HepG2 (cell line): ENCODE measurements around the gene SLC1A2. TPM values are rescaled to one million over a fixed set of nuclear protein-coding genes. Genes with fewer than 3 reads are reported as not detected.

Experiments
- CEBPB ChIP-seq: IDR thresholded peaks from 2 replicates; pipeline ENCODE4 v1.6.1; 2011; ENCODE audit warnings: low read depth, low read length, improper control_type of control experiment, borderline replicate concordance
- DBP ChIP-seq: sonication (generic); formaldehyde crosslinking; IDR thresholded peaks from 2 replicates; pipeline ENCODE4 v1.4.0; 2020; ENCODE audit warnings: missing genetic modification reagents; ENCODE audit errors: not compliant biosample characterization
- ETS1 ChIP-seq: sonication (generic); formaldehyde crosslinking; IDR thresholded peaks from 2 replicates; pipeline ENCODE4 v1.4.0; 2020; ENCODE audit warnings: missing genetic modification reagents
- FOSL1 ChIP-seq: sonication (generic); formaldehyde crosslinking; IDR thresholded peaks from 2 replicates; pipeline ENCODE4 v1.9.0; 2021; ENCODE audit warnings: missing genetic modification reagents, borderline replicate concordance
- HDAC2 ChIP-seq: sonication (generic); formaldehyde crosslinking; IDR thresholded peaks from 2 replicates; pipeline ENCODE4 v1.4.0; 2020; ENCODE audit warnings: missing genetic modification reagents
- NPAS2 ChIP-seq: sonication (generic); formaldehyde crosslinking; IDR thresholded peaks from 2 replicates; pipeline ENCODE4 v1.8.0; 2022; ENCODE audit warnings: mild to moderate bottlenecking, missing genetic modification reagents, borderline replicate concordance
- ZBTB40 ChIP-seq, 2 experiments: fragments of 450-650 bp in 1 of 2; sonication (generic) in 1 of 2; formaldehyde crosslinking in 1 of 2; IDR thresholded peaks; 2 replicates each; pipeline versions ENCODE4 v1.6.1 to v1.8.0; 2016 to 2022; ENCODE audit warnings: antibody characterized with exemption in 1 of 2, mild to moderate bottlenecking in 1 of 2, missing genetic modification reagents in 1 of 2
- ZMYM2 ChIP-seq: sonication (generic); formaldehyde crosslinking; IDR thresholded peaks from 2 replicates; pipeline ENCODE4 v1.8.0; 2022; ENCODE audit warnings: mild to moderate bottlenecking, missing genetic modification reagents
- ZNF362 ChIP-seq: sonication (generic); formaldehyde crosslinking; IDR thresholded peaks from 2 replicates; pipeline ENCODE4 v1.4.0; 2020; ENCODE audit warnings: missing genetic modification reagents, mild to moderate bottlenecking, borderline replicate concordance
- ZNF644 ChIP-seq: IDR thresholded peaks from 2 replicates; pipeline ENCODE4 v1.6.1; 2016; ENCODE audit warnings: low read depth
- ZNF761 ChIP-seq: sonication (generic); formaldehyde crosslinking; conservative IDR thresholded peaks from 2 replicates; pipeline ENCODE4 v1.4.0; 2020; ENCODE audit warnings: mild to moderate bottlenecking, missing genetic modification reagents
- ZNF841 ChIP-seq: sonication (generic); formaldehyde crosslinking; IDR thresholded peaks from 2 replicates; pipeline ENCODE4 v1.8.1; 2023; ENCODE audit warnings: missing genetic modification reagents, borderline replicate concordance
- polyA plus RNA-seq, 8 experiments: library from polyadenylated mRNA; depleted of rRNA in 3 of 8; stranded (reverse) in 7 of 8; unstranded in 1 of 8; fragments of >200 nt; fragmentation: Illumina TruSeq in 4 of 8; extraction: Trizol in 4 of 8; gene quantifications; 2 replicates each; pipeline versions ENCODE4 v1.2.1 to v1.2.3, GENCODE V29; 2011 to 2016; ENCODE audit warnings: low read depth in 4 of 8, missing spikeins in 1 of 8, mixed read lengths in 1 of 8; ENCODE audit not compliant: insufficient read depth in 1 of 8
- total RNA-seq, 5 experiments: library from RNA; depleted of rRNA; stranded (reverse); fragments of >200 nt; fragmentation: Illumina TruSeq; extraction: Trizol; gene quantifications; 2 replicates each; pipeline ENCODE4 v1.2.3, GENCODE V29; 2016; ENCODE audit warnings: low read depth in 1 of 5
- TF ChIP-seq, protein P1 (sequence below): IDR thresholded peaks from 2 replicates; pipeline ENCODE4 v1.6.1; 2016; ENCODE audit warnings: mild to moderate bottlenecking

The SLC1A2 gene
- total and polyA plus RNA-seq, 2 of the 13 experiments (the other 11 are each of a cell fraction or from before 2014, with no cell fraction given): 23.2 to 43.2 TPM

- TF ChIP-seq ZBTB40 (IDR thresholded peaks at IDR 0.05) (peak; percentile 45; the same call in 1 of the 2 replicates), ZBTB40 (CRISPR knock-in tag; IDR thresholded peaks at IDR 0.05) (peak; percentile 89; the same call in 1 of the 2 replicates), CEBPB (peak; percentile 95), ZMYM2 (CRISPR knock-in tag) (no peak), ZNF362 (CRISPR knock-in tag) (no peak), ZNF841 (no peak), HDAC2 (CRISPR knock-in tag) (peak; percentile 55), DBP (CRISPR knock-in tag) (no peak), ZNF761 (CRISPR knock-in tag) (no peak), FOSL1 (CRISPR knock-in tag) (peak; percentile 51; the same call in 1 of the 2 replicates), ETS1 (CRISPR knock-in tag) (no peak), ZNF644 (CRISPR knock-in tag) (peak; percentile 75), NPAS2 (CRISPR knock-in tag) (no peak)
- TF ChIP-seq, protein P1, sequence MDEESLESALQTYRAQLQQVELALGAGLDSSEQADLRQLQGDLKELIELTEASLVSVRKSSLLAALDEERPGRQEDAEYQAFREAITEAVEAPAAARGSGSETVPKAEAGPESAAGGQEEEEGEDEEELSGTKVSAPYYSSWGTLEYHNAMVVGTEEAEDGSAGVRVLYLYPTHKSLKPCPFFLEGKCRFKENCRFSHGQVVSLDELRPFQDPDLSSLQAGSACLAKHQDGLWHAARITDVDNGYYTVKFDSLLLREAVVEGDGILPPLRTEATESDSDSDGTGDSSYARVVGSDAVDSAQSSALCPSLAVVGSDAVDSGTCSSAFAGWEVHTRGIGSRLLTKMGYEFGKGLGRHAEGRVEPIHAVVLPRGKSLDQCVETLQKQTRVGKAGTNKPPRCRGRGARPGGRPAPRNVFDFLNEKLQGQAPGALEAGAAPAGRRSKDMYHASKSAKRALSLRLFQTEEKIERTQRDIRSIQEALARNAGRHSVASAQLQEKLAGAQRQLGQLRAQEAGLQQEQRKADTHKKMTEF (CRISPR knock-in tag): 0 out of 2 replicates have a peak, but pooled peaks have one; percentile 24
These were observed 28.3 kb downstream of the SLC1A2 start (continued) for GRCh38 chr11:35390737-35391682.
